Fibroblast of skin of left biceps (primary cell): Measurements from ENCODE around the gene PLCB1.
A peak's percentile ranks its signal among the peaks of the same experiment; 100 is the strongest.
"Not testable (repeated sequence)": the region's sequence is repeated elsewhere in the genome, so short reads cannot be mapped to it uniquely, and the experiment has no call there.

Experiments used
- DNase-seq, 2 experiments: peaks; one replicate each; pipeline ENCODE4 v3.0.0-alpha.2; 2013; ENCODE audit warnings: low read depth in 2 of 2

Gene PLCB1

GRCh38 chr20:8334641-8335040, 202.6 kb downstream of the PLCB1 start:
- DNase-seq = no peak

- no peak for DNase-seq
Measured at GRCh38 chr20:8335059-8335458, 203.0 kb downstream of the PLCB1 start.

GRCh38 chr20:8335495-8336195, 203.6 kb downstream of the PLCB1 start:
- DNase-seq = no peak

- DNase-seq = no peak
Measured at GRCh38 chr20:8339349-8339748, 207.3 kb downstream of the PLCB1 start.

GRCh38 chr20:8342391-8342790, 210.3 kb downstream of the PLCB1 start:
- DNase-seq = no peak

- DNase-seq = no peak
Measured at GRCh38 chr20:8344106-8344505, 212.0 kb downstream of the PLCB1 start.

GRCh38 chr20:8344631-8345030, 212.6 kb downstream of the PLCB1 start:
- DNase-seq = no peak

- DNase-seq = no peak
Measured at GRCh38 chr20:8346700-8347270, 214.7 kb downstream of the PLCB1 start.

- DNase-seq = not testable (repeated sequence)
Measured at GRCh38 chr20:8350225-8350624, 218.2 kb downstream of the PLCB1 start.

- DNase-seq = no peak
Measured at GRCh38 chr20:8352486-8352885, 220.4 kb downstream of the PLCB1 start.

GRCh38 chr20:8353512-8353911, 221.4 kb downstream of the PLCB1 start:
- no peak for DNase-seq

- no peak for DNase-seq
Measured at GRCh38 chr20:8355453-8355852, 223.4 kb downstream of the PLCB1 start.

- no peak for DNase-seq
Measured at GRCh38 chr20:8356806-8357205, 224.7 kb downstream of the PLCB1 start.

GRCh38 chr20:8357703-8358102, 225.6 kb downstream of the PLCB1 start:
- DNase-seq = no peak

- DNase-seq = no peak
Measured at GRCh38 chr20:8360035-8360434, 228.0 kb downstream of the PLCB1 start.

GRCh38 chr20:8361006-8361652, 229.1 kb downstream of the PLCB1 start:
- DNase-seq = peak in 1 of 2 experiments; percentile 4

- DNase-seq = no peak
Measured at GRCh38 chr20:8361779-8362178, 229.7 kb downstream of the PLCB1 start.

GRCh38 chr20:8362457-8362856, 230.4 kb downstream of the PLCB1 start:
- no peak for DNase-seq

GRCh38 chr20:8363970-8364733, 232.1 kb downstream of the PLCB1 start:
- no peak for DNase-seq

- DNase-seq = no peak
Measured at GRCh38 chr20:8364734-8365078, 232.6 kb downstream of the PLCB1 start.

- DNase-seq = no peak
Measured at GRCh38 chr20:8365634-8366033, 233.6 kb downstream of the PLCB1 start.

- no peak for DNase-seq
Measured at GRCh38 chr20:8366303-8366923, 234.3 kb downstream of the PLCB1 start.
